Gastroesophageal sphincter (tissue), 3 donors: ENCODE measurements around the gene AKAP13.

Experiments used
- POLR2AphosphoS5 ChIP-seq: sonication (generic); formaldehyde crosslinking; IDR thresholded peaks from one replicate; pipeline ENCODE4 v1.6.1; 2017; ENCODE audit warnings: antibody characterized with exemption
- TF ChIP-seq, protein P1 (sequence below), 4 experiments: fragments of 200-600 bp in 2 of 4; fragments of 450-650 bp in 2 of 4; sonication (generic) in 1 of 4; IDR thresholded peaks; one replicate each; pipeline ENCODE4 v1.5.1; 2017 to 2019; ENCODE audit warnings: antibody characterized with exemption in 4 of 4, mild to moderate bottlenecking in 2 of 4, moderate library complexity in 2 of 4

GRCh38 chr15:85744579-85744978 is 364.2 kb downstream of the AKAP13 start:
- TF ChIP-seq POLR2AphosphoS5, result no peak
- TF ChIP-seq, protein P1, sequence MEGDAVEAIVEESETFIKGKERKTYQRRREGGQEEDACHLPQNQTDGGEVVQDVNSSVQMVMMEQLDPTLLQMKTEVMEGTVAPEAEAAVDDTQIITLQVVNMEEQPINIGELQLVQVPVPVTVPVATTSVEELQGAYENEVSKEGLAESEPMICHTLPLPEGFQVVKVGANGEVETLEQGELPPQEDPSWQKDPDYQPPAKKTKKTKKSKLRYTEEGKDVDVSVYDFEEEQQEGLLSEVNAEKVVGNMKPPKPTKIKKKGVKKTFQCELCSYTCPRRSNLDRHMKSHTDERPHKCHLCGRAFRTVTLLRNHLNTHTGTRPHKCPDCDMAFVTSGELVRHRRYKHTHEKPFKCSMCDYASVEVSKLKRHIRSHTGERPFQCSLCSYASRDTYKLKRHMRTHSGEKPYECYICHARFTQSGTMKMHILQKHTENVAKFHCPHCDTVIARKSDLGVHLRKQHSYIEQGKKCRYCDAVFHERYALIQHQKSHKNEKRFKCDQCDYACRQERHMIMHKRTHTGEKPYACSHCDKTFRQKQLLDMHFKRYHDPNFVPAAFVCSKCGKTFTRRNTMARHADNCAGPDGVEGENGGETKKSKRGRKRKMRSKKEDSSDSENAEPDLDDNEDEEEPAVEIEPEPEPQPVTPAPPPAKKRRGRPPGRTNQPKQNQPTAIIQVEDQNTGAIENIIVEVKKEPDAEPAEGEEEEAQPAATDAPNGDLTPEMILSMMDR (IDR thresholded peaks at IDR 0.05), result no peak
